HepG2 (cell line): ENCODE measurements around the gene SLC26A2. TPM values are rescaled to one million over a fixed set of nuclear protein-coding genes. Genes with fewer than 3 reads are reported as not detected.
A peak's percentile ranks its signal among the peaks of the same experiment; 100 is the strongest.

Source experiments
- ATAC-seq: fragments of 200-7000 bp; cut with Tn5 transposase; 3 replicates; pipeline ENCODE4 v1.9.1; 2020; ENCODE audit warnings: mild to moderate bottlenecking, moderate library complexity
- BruUV-seq: library from RNA; stranded (reverse); fragments of 400-500 nt; replicated peaks from 2 replicates; lab custom pipeline; 2021; lab: Mats Ljungman, UMichigan
- CTCF ChIA-PET: fragments of 300-600 bp; formaldehyde crosslinking; extraction: SDS; loops from one replicate; lab custom pipeline; 2021; ENCODE audit warnings: low total read pairs, inconsistent platforms, low intra/inter-chr PET ratio; lab: Yijun Ruan, JAX
- POLR2A ChIA-PET: fragments of 350-600 bp; sonication (Branson Sonifier 250); formaldehyde crosslinking; loops from one replicate; lab custom pipeline; 2020; ENCODE audit warnings: antibody characterized with exemption, inconsistent platforms; lab: Yijun Ruan, JAX
- DNase-seq: peaks from one replicate; pipeline ENCODE4 v3.0.0-alpha.2; 2015; ENCODE audit warnings: low spot score
- FAIRE-seq: peaks from 3 replicates; lab custom pipeline; 2011; peaks lifted over from hg19 to GRCh38; lab: Jason Lieb, UNC
- H2AFZ ChIP-seq: one replicate; pipeline ENCODE4 v1.6.1; 2011; ENCODE audit warnings: low read length, inconsistent platforms
- H3K27ac ChIP-seq: fragments of 300-600 bp; 3 replicates; pipeline ENCODE4 v1.8.0; 2011; ENCODE audit warnings: mixed run types, mild to moderate bottlenecking, mixed read lengths, low read length, inconsistent platforms; ENCODE audit not compliant: insufficient read depth; ENCODE audit errors: extremely low read length
- H3K27me3 ChIP-seq, 2 experiments: fragments of 200-600 bp in 1 of 2; 2 replicates in 1 of 2; 3 replicates in 1 of 2; pipeline versions ENCODE4 v1.6.0 to v1.8.0; 2011; ENCODE audit warnings: low read length in 2 of 2, mild to moderate bottlenecking in 2 of 2, moderate library complexity in 2 of 2, inconsistent platforms in 1 of 2; ENCODE audit not compliant: insufficient read depth in 2 of 2, control insufficient read depth in 1 of 2
- H3K36me3 ChIP-seq, 2 experiments: fragments of 200-600 bp in 1 of 2; replicated peaks in 1 of 2; 2 replicates in 1 of 2; 3 replicates in 1 of 2; pipeline versions ENCODE4 v1.5.1 to v1.8.0; 2011; ENCODE audit warnings: low read length in 2 of 2, inconsistent platforms in 1 of 2; ENCODE audit not compliant: insufficient read depth in 2 of 2, control insufficient read depth in 1 of 2
- H3K4me1 ChIP-seq: 2 replicates; pipeline ENCODE4 v1.5.1; 2012; ENCODE audit warnings: low read length, inconsistent platforms; ENCODE audit not compliant: insufficient read depth
- H3K4me2 ChIP-seq: 2 replicates; pipeline ENCODE4 v1.6.0; 2011; ENCODE audit warnings: low read depth, low read length, inconsistent platforms
- H3K4me3 ChIP-seq, 3 experiments: fragments of 200-600 bp in 1 of 3; sonication (generic), shearing (Covaris generic) in 1 of 3; replicated peaks in 1 of 3; 2 replicates each; pipeline ENCODE4 v1.5.1; 2011 to 2016; ENCODE audit warnings: low read length in 3 of 3, inconsistent platforms in 2 of 3, low read depth in 2 of 3, mild to moderate bottlenecking in 2 of 3, control low read depth in 1 of 3, mixed read lengths in 1 of 3; ENCODE audit not compliant: insufficient read depth in 1 of 3
- H3K79me2 ChIP-seq: one replicate; pipeline ENCODE4 v1.6.1; 2011; ENCODE audit warnings: low read length, inconsistent platforms; ENCODE audit not compliant: insufficient read depth
- H3K9ac ChIP-seq: 2 replicates; pipeline ENCODE4 v1.6.0; 2011; ENCODE audit warnings: mild to moderate bottlenecking, low read depth, low read length, inconsistent platforms; ENCODE audit not compliant: insufficient read depth
- H3K9me3 ChIP-seq: 2 replicates; pipeline ENCODE4 v1.5.1; 2012; ENCODE audit warnings: mild to moderate bottlenecking, low read length
- H4K20me1 ChIP-seq: 2 replicates; pipeline ENCODE4 v1.6.0; 2011; ENCODE audit warnings: inconsistent platforms, mild to moderate bottlenecking, low read length, moderate library complexity; ENCODE audit not compliant: insufficient read depth
- BCL3 ChIP-seq: sonication (generic); formaldehyde crosslinking; IDR thresholded peaks from 2 replicates; pipeline ENCODE4 v1.5.1; 2020; ENCODE audit warnings: mild to moderate bottlenecking, missing genetic modification reagents, moderate library complexity
- ELF3 ChIP-seq: IDR thresholded peaks from 2 replicates; pipeline ENCODE4 v1.6.1; 2016; ENCODE audit warnings: missing genetic modification reagents, missing compliant biosample characterization
- PLSCR1 ChIP-seq: sonication (generic); formaldehyde crosslinking; IDR thresholded peaks from 2 replicates; pipeline ENCODE4 v1.5.0; 2020; ENCODE audit warnings: missing genetic modification reagents, mild to moderate bottlenecking, borderline replicate concordance
- SOX6 ChIP-seq, 2 experiments: fragments of 450-650 bp in 1 of 2; sonication (generic) in 1 of 2; formaldehyde crosslinking in 1 of 2; IDR thresholded peaks; 2 replicates each; pipeline versions ENCODE4 v1.4.0 to v1.6.1; 2017 to 2020; ENCODE audit warnings: antibody characterized with exemption in 1 of 2, mild to moderate bottlenecking in 1 of 2, missing genetic modification reagents in 1 of 2
- WGBS: methylation state at CpG from one replicate; pipeline ENCODE4 v1.1.6; 2017; ENCODE audit warnings: low lambda C conversion rate; 5-methylcytosine and 5-hydroxymethylcytosine counted together
- in situ Hi-C: cut with HindIII; loops from 2 replicates; pipeline ENCODE4 v1.10.0; 2017; ENCODE audit warnings: low pct_unique_long_range_greater_than_20kb; ENCODE audit not compliant: extremely low pct_ligation_motif_present
- intact Hi-C: fragments of 100-400 bp; cut with micrococcal nuclease; formaldehyde crosslinking; loops from one replicate; pipeline ENCODE4 v1.10.0; 2022; ENCODE audit not compliant: unreplicated experiment
- polyA plus RNA-seq, 8 experiments: library from polyadenylated mRNA; depleted of rRNA in 3 of 8; stranded (reverse) in 7 of 8; unstranded in 1 of 8; fragments of >200 nt; fragmentation: Illumina TruSeq in 4 of 8; extraction: Trizol in 4 of 8; gene quantifications; 2 replicates each; pipeline versions ENCODE4 v1.2.1 to v1.2.3, GENCODE V29; 2011 to 2016; ENCODE audit warnings: low read depth in 4 of 8, missing spikeins in 1 of 8, mixed read lengths in 1 of 8; ENCODE audit not compliant: insufficient read depth in 1 of 8
- total RNA-seq, 5 experiments: library from RNA; depleted of rRNA; stranded (reverse); fragments of >200 nt; fragmentation: Illumina TruSeq; extraction: Trizol; gene quantifications; 2 replicates each; pipeline ENCODE4 v1.2.3, GENCODE V29; 2016; ENCODE audit warnings: low read depth in 1 of 5

Gene SLC26A2
- total and polyA plus RNA-seq, 2 of the 13 experiments (the other 11 are each of a cell fraction or from before 2014, with no cell fraction given) = 2.2 to 7.9 TPM

- CTCF ChIA-PET = interaction anchor here (1.8 to 2.5 kb wide), 2 partner anchors 29 to 124 kb away, joined by 6 to 10 read pairs; no protein-coding TSS in a partner anchor
- intact Hi-C loops = loop anchor here (2.0 kb wide), 1 partner anchor 30 kb away; no protein-coding TSS in a partner anchor
- no peaks in the 10 kb centered on the region for H3K9me3 ChIP-seq
- H3K4me3 ChIP-seq = peak overlapping the region; percentile 51 to 77 (median 69); a peak in 5 of 6 replicates
- peak overlapping the region; percentile 55 for H3K9ac ChIP-seq
- H3K36me3 ChIP-seq = no peaks in the 10 kb centered on the region
- H3K27ac ChIP-seq = no peak overlapping the region
- no TSS peak for BruUV-seq
- FAIRE-seq = no peak
- H2AFZ ChIP-seq = no peak overlapping the region
- no peaks in the 10 kb centered on the region for H3K79me2 ChIP-seq
- 28% methylated on average over 10 of the region's 23 CpGs for WGBS
- H4K20me1 ChIP-seq = no peaks in the 10 kb centered on the region
- H3K4me2 ChIP-seq = peak overlapping the region; percentile 91
- in situ Hi-C loops = no loop called here
- no peaks in the 10 kb centered on the region for H3K27me3 ChIP-seq
- TF ChIP-seq SOX6 (IDR thresholded peaks at IDR 0.05) (no peak), SOX6 (CRISPR knock-in tag; IDR thresholded peaks at IDR 0.05) (0 out of 2 replicates have a peak, but pooled peaks have one; percentile 1), ELF3 (no peak), PLSCR1 (0 out of 2 replicates have a peak, but pooled peaks have one; percentile 61), BCL3 (peak; percentile 24; the same call in 1 of the 2 replicates)
- TF ChIP-seq, all 625 proteins: peak for 3
- H3K4me1 ChIP-seq = peaks cover 55% of the 10 kb centered on the region
- POLR2A ChIA-PET = interaction anchor here (1.0 to 3.4 kb wide), 7 partner anchors 8 to 509 kb away, joined by 3 to 17 read pairs (median 4); partner anchors contain the start of genes HMGXB3 and TIGD6
- DNase-seq = no peak
- ATAC-seq = no peak
Observed at GRCh38 chr5:149961186-149961685, 678 bp downstream of the SLC26A2 start.
